H9 (cell line): ENCODE data around the gene ZNF831. TPM values are rescaled to one million over a fixed set of nuclear protein-coding genes. Genes with fewer than 3 reads are reported as not detected.

Experiments used
- DNase-seq: peaks from one replicate; pipeline ENCODE4 v3.0.0-alpha.2; 2017
- H2AFZ ChIP-seq: one replicate; pipeline ENCODE4 v1.6.1; 2013; ENCODE audit warnings: mild to moderate bottlenecking, low read length, control low read depth, moderate library complexity
- H2AK5ac ChIP-seq: 2 replicates; pipeline ENCODE4 v1.6.1; 2013; ENCODE audit warnings: low read length, control low read depth, mixed read lengths; ENCODE audit not compliant: insufficient read length
- H2BK120ac ChIP-seq: one replicate; pipeline ENCODE4 v1.6.1; 2013; ENCODE audit warnings: low read depth, mild to moderate bottlenecking, low read length, control low read depth, inconsistent platforms; ENCODE audit not compliant: poor library complexity, severe bottlenecking
- H2BK12ac ChIP-seq: 2 replicates; pipeline ENCODE4 v1.6.1; 2013; ENCODE audit warnings: low read length, control low read depth, mixed read lengths, low read depth; ENCODE audit not compliant: insufficient read length
- H2BK15ac ChIP-seq: 2 replicates; pipeline ENCODE4 v1.6.1; 2013; ENCODE audit warnings: low read depth, low read length, control low read depth
- H2BK20ac ChIP-seq: one replicate; pipeline ENCODE4 v1.6.1; 2013; ENCODE audit warnings: low read depth, mild to moderate bottlenecking, low read length, control low read depth, inconsistent platforms; ENCODE audit not compliant: poor library complexity, severe bottlenecking
- H2BK5ac ChIP-seq: 2 replicates; pipeline ENCODE4 v1.6.1; 2013; ENCODE audit warnings: low read length, control low read depth, mixed read lengths; ENCODE audit not compliant: insufficient read length
- H3K14ac ChIP-seq: 2 replicates; pipeline ENCODE4 v1.6.1; 2013; ENCODE audit warnings: low read length, control low read depth; ENCODE audit not compliant: insufficient read depth
- H3K18ac ChIP-seq: 2 replicates; pipeline ENCODE4 v1.6.1; 2013; ENCODE audit warnings: low read depth, mild to moderate bottlenecking, mixed read lengths, low read length, control low read depth; ENCODE audit not compliant: insufficient read length
- H3K23ac ChIP-seq: 2 replicates; pipeline ENCODE4 v1.6.1; 2013; ENCODE audit warnings: low read length, control low read depth, mixed read lengths, low read depth; ENCODE audit not compliant: insufficient read length
- H3K23me2 ChIP-seq: 2 replicates; pipeline ENCODE4 v1.6.1; 2013; ENCODE audit warnings: low read depth, mild to moderate bottlenecking, mixed read lengths, low read length, control low read depth; ENCODE audit not compliant: insufficient read length, poor library complexity, severe bottlenecking
- H3K27ac ChIP-seq: 2 replicates; pipeline ENCODE4 v1.5.1; 2013; ENCODE audit warnings: low read length, control low read depth, mixed read lengths, low read depth; ENCODE audit not compliant: insufficient read length
- H3K27me3 ChIP-seq: 2 replicates; pipeline ENCODE4 v1.6.1; 2013; ENCODE audit warnings: low read length, control low read depth, inconsistent platforms; ENCODE audit not compliant: insufficient read depth
- H3K4ac ChIP-seq: 2 replicates; pipeline ENCODE4 v1.6.1; 2013; ENCODE audit warnings: low read depth, mild to moderate bottlenecking, control low read depth, inconsistent platforms, low read length, moderate library complexity
- H3K4me1 ChIP-seq: 2 replicates; pipeline ENCODE4 v1.6.1; 2013; ENCODE audit warnings: low read length, control low read depth, inconsistent platforms; ENCODE audit not compliant: insufficient read depth
- H3K4me2 ChIP-seq: 2 replicates; pipeline ENCODE4 v1.6.1; 2013; ENCODE audit warnings: low read length, control low read depth, mixed read lengths; ENCODE audit not compliant: insufficient read length, insufficient read depth
- H3K56ac ChIP-seq: 2 replicates; pipeline ENCODE4 v1.6.1; 2013; ENCODE audit warnings: low read depth, mild to moderate bottlenecking, mixed read lengths, low read length, control low read depth; ENCODE audit not compliant: insufficient read length
- H3K79me1 ChIP-seq: 2 replicates; pipeline ENCODE4 v1.6.1; 2013; ENCODE audit warnings: low read depth, mild to moderate bottlenecking, moderate library complexity, low read length, control low read depth, inconsistent platforms; ENCODE audit not compliant: insufficient read depth, poor library complexity, severe bottlenecking
- H3K79me2 ChIP-seq: 2 replicates; pipeline ENCODE4 v1.6.1; 2013; ENCODE audit warnings: low read length, control low read depth, inconsistent platforms; ENCODE audit not compliant: insufficient read depth
- H3K9ac ChIP-seq: 2 replicates; pipeline ENCODE4 v1.6.1; 2013; ENCODE audit warnings: low read length, control low read depth, mixed read lengths; ENCODE audit not compliant: insufficient read length; ENCODE audit errors: extremely low read depth
- H3K9me3 ChIP-seq: one replicate; pipeline ENCODE4 v1.6.1; 2013; ENCODE audit warnings: low read depth, low read length, inconsistent platforms; ENCODE audit not compliant: control insufficient read depth
- H3T11ph ChIP-seq: one replicate; pipeline ENCODE4 v1.6.1; 2013; ENCODE audit warnings: mild to moderate bottlenecking, low read length, control low read depth, inconsistent platforms
- H4K20me1 ChIP-seq: one replicate; pipeline ENCODE4 v1.6.1; 2013; ENCODE audit not compliant: control insufficient read depth, insufficient read length, insufficient read depth
- H4K5ac ChIP-seq: 2 replicates; pipeline ENCODE4 v1.6.1; 2013; ENCODE audit warnings: low read depth, mild to moderate bottlenecking, mixed read lengths, low read length, control low read depth; ENCODE audit not compliant: insufficient read length
- H4K8ac ChIP-seq: replicated peaks from 2 replicates; pipeline ENCODE4 v1.6.1; 2013; ENCODE audit warnings: low read length, control low read depth, mixed read lengths, low read depth; ENCODE audit not compliant: insufficient read length
- H4K91ac ChIP-seq: 2 replicates; pipeline ENCODE4 v1.6.1; 2013; ENCODE audit warnings: low read depth, mild to moderate bottlenecking, moderate library complexity, mixed read lengths, low read length, control low read depth; ENCODE audit not compliant: insufficient read length
- H3K27ac Mint-ChIP-seq, 3 experiments: 2 replicates in 2 of 3; 3 replicates in 1 of 3; pipeline ENCODE4 v1.8.0; 2020 to 2021; ENCODE audit warnings: mixed read lengths in 3 of 3, mild to moderate bottlenecking in 1 of 3, moderate library complexity in 1 of 3
- H3K27me3 Mint-ChIP-seq: 2 replicates; pipeline ENCODE4 v1.8.0; 2021; ENCODE audit warnings: low read depth, mild to moderate bottlenecking, moderate library complexity, mixed read lengths
- H3K36me3 Mint-ChIP-seq, 3 experiments: 2 replicates in 2 of 3; 3 replicates in 1 of 3; pipeline ENCODE4 v1.8.0; 2020 to 2021; ENCODE audit warnings: low read depth in 3 of 3, mixed read lengths in 3 of 3; ENCODE audit not compliant: insufficient read depth in 1 of 3
- H3K4me1 Mint-ChIP-seq, 2 experiments: 2 replicates each; pipeline ENCODE4 v1.8.0; 2020; ENCODE audit warnings: mixed read lengths in 2 of 2
- H3K4me3 Mint-ChIP-seq, 2 experiments: 2 replicates in 1 of 2; 3 replicates in 1 of 2; pipeline ENCODE4 v1.8.0; 2020 to 2021; ENCODE audit warnings: mild to moderate bottlenecking in 2 of 2, mixed read lengths in 2 of 2, moderate library complexity in 1 of 2
- H3K9me3 Mint-ChIP-seq, 2 experiments: 2 replicates in 1 of 2; 3 replicates in 1 of 2; pipeline ENCODE4 v1.8.0; 2020; ENCODE audit warnings: mild to moderate bottlenecking in 2 of 2, mixed read lengths in 2 of 2, moderate library complexity in 1 of 2
- WGBS: extraction: QIAGEN DNeasy Blood & Tissue Kit; methylation state at CpG from one replicate; pipeline ENCODE4 v1.1.7; 2013; ENCODE audit warnings: missing lambda C conversion rate, low lambda C conversion rate, mixed read lengths; ENCODE audit not compliant: insufficient read length; ENCODE audit errors: extremely low coverage; 5-methylcytosine and 5-hydroxymethylcytosine counted together
- total RNA-seq: library from RNA; stranded (reverse); gene quantifications from 2 replicates; pipeline ENCODE4 v1.2.1, GENCODE V29; 2021
- TF ChIP-seq, protein P1 (sequence below): fragments of 200-600 bp; sonication (generic); conservative IDR thresholded peaks from 3 replicates; pipeline ENCODE4 v1.8.0; 2021; ENCODE audit warnings: antibody characterized with exemption, mild to moderate bottlenecking

The ZNF831 gene
- total RNA-seq, 1 experiment from 2014 or later, result not detected

DNA sequence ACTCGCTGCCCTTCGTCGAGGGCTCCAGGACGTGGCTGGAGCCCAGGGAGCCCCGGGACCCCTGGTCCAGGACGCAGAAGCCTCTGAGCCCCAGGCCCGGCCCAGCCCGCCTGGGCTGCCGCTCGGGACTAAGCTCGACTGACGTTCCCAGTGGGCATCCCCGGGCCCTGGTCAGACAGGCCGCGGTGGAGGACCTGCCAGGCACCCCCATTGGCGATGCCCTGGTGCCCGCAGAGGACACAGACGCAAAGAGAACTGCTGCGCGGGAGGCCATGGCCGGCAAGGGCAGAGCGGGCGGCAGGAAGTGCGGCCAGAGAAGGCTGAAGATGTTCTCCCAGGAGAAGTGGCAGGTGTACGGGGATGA, 28.9 kb downstream of the ZNF831 start:
- Histone ChIP-seq H4K8ac (no peak overlapping the region), H2BK15ac (no peak overlapping the region), H3K23me2 (no peaks in the 10 kb centered on the region), H3T11ph (no peak overlapping the region), H3K4me1 (no peaks in the 10 kb centered on the region), H2BK5ac (no peak overlapping the region), H3K9me3 (no peaks in the 10 kb centered on the region), H3K27ac (no peak overlapping the region), H4K91ac (no peak overlapping the region), H2BK12ac (no peak overlapping the region), H3K4ac (no peak overlapping the region), H3K14ac (no peak overlapping the region), H3K27me3 (no peaks in the 10 kb centered on the region; the same call in 1 of the 2 replicates), H4K5ac (no peak overlapping the region), H2AFZ (no peak overlapping the region), H2BK120ac (no peak overlapping the region), H3K79me1 (no peaks in the 10 kb centered on the region), H2BK20ac (no peak overlapping the region), H3K23ac (no peak overlapping the region), H3K18ac (no peak overlapping the region), H3K9ac (no peak overlapping the region), H2AK5ac (no peak overlapping the region), H3K4me2 (no peak overlapping the region), H3K79me2 (no peaks in the 10 kb centered on the region), H4K20me1 (no peaks in the 10 kb centered on the region), H3K56ac (no peak overlapping the region)
- H3K9me3 Mint-ChIP-seq, result no peaks in the 10 kb centered on the region
- TF ChIP-seq, protein P1, sequence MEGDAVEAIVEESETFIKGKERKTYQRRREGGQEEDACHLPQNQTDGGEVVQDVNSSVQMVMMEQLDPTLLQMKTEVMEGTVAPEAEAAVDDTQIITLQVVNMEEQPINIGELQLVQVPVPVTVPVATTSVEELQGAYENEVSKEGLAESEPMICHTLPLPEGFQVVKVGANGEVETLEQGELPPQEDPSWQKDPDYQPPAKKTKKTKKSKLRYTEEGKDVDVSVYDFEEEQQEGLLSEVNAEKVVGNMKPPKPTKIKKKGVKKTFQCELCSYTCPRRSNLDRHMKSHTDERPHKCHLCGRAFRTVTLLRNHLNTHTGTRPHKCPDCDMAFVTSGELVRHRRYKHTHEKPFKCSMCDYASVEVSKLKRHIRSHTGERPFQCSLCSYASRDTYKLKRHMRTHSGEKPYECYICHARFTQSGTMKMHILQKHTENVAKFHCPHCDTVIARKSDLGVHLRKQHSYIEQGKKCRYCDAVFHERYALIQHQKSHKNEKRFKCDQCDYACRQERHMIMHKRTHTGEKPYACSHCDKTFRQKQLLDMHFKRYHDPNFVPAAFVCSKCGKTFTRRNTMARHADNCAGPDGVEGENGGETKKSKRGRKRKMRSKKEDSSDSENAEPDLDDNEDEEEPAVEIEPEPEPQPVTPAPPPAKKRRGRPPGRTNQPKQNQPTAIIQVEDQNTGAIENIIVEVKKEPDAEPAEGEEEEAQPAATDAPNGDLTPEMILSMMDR, result no peak
- peaks cover 2% of the 10 kb centered on the region; the same call in 1 of the 2 replicates for H3K27me3 Mint-ChIP-seq
- no CpG with 5 or more reads among the region's 25 CpGs for WGBS
- H3K4me1 Mint-ChIP-seq, result no peaks in the 10 kb centered on the region
- H3K36me3 Mint-ChIP-seq, result no peaks in the 10 kb centered on the region
- no peak overlapping the region for H3K4me3 Mint-ChIP-seq
- no peak for DNase-seq
- H3K27ac Mint-ChIP-seq, result no peak overlapping the region
